GM18517 (cell line): ENCODE measurements around the gene TRIM67.
"Not testable (repeated sequence)": the region's sequence is repeated elsewhere in the genome, so short reads cannot be mapped to it uniquely, and the experiment has no call there.

ENCODE experiments used
- ATAC-seq: cut with Tn5 transposase; IDR thresholded peaks from one replicate; pipeline ENCODE4 v1.9.1; 2021; ENCODE audit warnings: mild to moderate bottlenecking, moderate library complexity; ENCODE audit not compliant: unreplicated experiment

Gene TRIM67

GRCh38 chr1:231157311-231157710 is 4.5 kb upstream of the TRIM67 start:
- ATAC-seq: no peak

GRCh38 chr1:231158141-231158540 is 3.7 kb upstream of the TRIM67 start:
- ATAC-seq: not testable (repeated sequence)

DNA sequence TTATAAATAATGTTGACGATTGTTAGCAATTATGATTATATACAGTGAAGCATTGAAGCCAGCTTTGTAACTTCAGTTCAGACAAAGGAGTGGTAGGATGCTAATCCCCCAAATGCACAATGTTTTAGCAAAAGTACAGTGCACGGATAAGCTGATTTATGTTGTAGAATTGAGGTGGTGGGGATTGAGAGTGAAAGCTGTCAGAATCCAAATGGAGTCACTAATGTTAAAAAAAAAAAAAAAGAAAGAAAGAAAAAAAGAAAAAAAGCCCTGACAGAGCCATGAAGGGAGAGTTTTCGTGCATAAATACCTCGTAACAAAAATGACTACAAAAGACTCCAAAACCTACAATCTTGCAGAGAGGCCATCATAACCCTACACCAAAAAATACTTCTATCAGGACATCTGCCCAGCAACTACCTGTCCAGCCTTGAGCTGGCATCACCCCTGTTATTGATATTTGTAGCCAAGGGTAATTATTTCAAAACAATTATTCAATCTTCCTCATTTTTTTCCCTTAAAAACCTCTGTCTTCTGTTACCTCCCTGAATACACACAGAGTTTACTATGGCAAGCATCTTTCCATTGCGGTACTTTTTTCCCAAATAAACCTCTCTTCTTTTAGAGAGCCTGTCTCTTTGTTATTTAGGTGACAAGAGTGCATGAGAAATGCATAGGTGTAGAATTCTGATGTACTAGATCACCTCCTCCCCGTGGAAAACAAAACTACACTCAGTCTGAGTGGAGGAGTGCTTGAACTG is 2.5 kb upstream of the TRIM67 start:
- no peak for ATAC-seq

- ATAC-seq: no peak
These were observed 1.7 kb upstream of the TRIM67 start for GRCh38 chr1:231159963-231160761.

DNA sequence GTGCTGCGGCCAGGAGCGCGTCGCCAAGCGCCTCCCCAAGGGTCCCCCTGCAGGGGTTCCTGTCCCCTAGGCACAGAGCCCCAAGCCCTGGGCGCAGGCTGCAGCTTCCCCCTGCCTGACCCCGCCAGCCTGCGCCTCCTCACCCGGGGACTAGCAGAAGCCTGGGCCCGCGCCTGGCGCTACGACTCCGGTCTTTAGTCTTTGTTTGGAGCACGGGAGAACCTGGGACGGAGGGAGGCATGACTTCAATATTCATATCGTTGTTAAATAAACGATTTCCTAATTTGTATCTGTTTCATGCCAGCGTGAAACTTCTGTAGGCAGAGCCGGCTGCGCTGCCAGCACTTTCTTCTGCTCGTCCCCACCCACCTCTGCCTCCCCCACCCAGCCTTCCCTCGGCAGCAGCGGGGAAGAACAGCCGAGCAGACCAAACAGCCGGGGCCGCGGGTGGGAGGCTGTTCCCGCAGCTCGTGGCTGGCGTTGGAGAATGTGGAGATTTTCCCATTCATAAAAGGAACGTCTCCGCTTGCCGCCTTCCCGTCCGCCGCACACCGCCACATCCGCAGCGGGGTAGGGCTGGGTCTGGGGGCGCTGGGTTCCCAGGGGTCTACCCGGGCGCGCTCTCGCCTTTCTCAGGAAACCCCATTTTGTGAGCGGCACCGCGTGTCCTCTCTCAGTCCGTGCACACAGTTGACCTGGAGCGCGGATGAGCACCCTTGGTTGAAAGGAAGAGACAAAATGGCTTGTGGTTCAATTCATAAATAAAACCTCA is 777 bp upstream of the TRIM67 start:
- no peak for ATAC-seq

DNA sequence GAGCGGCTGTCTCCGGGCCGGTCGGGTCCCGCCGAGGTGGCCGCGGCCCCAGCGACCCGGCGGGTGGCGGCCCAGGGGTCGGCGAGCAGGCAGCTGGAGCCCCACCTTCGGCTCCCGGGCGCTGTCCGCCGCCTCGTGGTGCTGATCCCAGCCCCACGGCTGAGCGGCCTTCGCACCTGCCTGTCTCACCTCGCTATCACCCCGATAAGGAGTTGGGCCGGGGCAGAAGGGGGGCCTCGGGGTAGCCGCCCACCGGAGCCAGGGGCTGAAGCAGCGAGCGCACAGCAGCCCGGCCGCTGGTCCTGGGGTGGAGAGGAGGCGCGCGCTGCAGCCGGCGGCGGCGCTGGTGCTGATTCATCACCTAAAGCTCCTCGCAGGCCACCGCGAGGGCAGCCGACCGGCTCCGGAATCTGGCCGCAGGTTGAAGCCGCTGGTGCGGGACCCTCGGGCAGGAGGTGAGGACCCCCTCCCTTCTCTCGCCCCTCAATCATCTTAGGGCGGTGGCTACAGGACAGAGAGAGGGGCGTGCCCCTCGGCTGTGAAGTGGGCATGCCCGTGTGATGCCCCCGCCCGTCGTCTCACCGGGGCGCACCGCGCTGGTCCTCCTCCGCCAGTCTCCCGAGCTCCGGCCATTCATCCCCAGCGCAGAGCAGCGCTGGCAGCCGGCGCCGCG is 575 bp downstream of the TRIM67 start:
- no peak for ATAC-seq

DNA sequence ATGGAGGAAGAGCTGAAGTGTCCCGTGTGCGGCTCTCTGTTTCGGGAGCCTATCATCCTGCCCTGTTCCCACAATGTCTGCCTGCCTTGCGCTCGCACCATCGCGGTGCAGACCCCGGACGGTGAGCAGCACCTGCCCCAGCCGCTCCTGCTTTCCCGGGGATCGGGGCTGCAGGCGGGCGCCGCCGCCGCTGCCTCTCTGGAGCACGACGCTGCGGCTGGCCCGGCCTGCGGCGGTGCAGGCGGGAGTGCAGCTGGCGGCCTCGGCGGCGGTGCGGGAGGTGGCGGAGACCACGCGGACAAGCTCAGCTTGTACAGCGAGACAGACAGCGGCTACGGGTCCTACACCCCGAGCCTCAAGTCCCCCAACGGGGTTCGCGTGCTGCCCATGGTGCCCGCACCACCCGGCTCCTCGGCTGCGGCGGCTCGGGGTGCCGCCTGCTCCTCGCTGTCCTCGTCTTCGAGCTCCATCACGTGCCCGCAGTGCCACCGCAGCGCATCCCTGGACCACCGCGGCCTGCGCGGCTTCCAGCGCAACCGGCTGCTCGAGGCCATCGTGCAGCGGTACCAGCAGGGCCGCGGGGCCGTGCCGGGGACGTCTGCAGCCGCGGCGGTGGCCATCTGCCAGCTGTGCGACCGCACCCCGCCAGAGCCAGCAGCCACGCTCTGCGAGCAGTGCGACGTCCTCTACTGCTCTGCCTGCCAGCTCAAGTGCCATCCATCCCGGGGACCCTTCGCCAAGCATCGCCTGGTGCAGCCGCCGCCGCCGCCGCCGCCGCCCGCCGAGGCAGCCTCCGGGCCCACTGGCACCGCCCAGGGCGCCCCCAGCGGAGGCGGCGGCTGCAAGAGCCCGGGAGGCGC is 1.3 kb downstream of the TRIM67 start:
- ATAC-seq: no peak

- no peak for ATAC-seq
These were observed 2.1 kb downstream of the TRIM67 start for GRCh38 chr1:231163830-231164427.

DNA sequence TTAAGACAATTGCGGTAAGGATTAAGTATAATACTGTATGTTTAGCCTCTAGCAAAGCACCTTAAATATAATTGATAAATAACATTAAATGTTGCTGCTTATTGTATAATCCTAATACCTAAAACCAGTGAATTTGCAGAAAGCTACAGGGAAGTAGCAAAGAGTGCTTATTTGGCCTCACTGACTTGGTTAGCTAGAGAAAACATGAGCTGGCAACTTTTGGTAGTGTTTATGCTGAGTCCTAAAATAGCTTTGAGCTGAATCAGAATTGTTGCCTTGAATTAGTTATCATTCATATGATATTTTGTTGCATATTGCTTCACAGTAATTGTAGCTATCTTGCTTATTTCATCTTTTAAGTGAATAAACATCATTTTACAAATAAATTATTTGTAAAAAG is 3.5 kb downstream of the TRIM67 start:
- no peak for ATAC-seq

DNA sequence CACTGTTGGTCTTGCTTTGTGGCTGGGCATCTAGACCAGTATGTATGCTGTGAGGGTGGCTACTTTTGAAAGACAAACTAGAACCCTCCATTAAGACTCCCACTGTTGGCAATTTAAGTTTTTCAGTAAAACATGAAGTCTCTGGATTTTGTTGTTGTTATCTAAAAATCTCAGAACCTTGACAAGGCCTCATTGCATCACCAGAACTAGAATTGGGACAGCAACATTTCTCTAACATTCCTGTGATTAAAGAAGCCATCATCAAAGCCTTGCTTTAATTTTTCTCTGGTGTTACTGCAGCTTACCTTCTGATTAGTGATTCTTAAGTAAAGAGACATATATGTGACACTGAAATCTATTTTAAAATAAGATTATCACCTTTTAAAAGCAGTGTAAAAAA is 4.5 kb downstream of the TRIM67 start:
- no peak for ATAC-seq

DNA sequence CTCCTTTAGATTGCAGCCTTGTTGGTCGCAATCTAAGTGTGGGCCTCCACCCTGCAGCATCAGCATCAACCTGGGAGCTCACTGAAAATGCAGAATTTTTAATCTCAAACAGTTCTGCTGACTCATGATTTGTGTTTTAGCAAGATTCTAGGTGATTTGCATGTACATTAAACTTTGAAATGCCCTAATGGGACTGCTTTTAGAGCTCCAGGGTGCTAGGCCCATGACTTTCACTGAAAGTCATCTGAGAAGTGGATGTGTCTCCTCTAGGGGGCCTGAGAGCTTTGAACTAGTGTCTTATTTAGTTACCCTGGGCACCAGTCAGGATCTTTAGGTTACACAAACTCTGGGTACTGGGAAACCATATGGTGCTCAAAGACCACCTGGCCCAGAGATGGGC is 9.0 kb downstream of the TRIM67 start:
- ATAC-seq: no peak

- ATAC-seq: no peak
These were observed 9.9 kb downstream of the TRIM67 start for GRCh38 chr1:231171623-231172197.

DNA sequence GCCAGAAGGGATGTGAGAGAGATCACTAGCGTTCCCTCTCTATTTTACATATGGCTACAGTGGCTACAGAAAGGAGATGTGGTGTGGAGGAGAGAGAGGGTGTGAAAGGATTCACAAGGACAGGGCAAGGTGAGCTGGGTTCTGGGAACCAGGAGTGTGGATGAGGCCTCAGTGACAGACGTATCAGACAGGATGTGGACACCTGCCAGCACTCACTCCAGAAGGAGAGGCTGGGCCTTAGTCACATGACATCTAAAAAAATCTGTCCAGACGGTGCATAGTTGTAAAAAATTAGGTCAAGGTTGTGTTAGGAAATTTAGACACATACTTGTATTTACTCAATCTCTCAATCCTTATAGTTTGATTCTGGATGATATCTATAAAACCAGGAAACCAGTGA is 10.6 kb downstream of the TRIM67 start:
- ATAC-seq: no peak

DNA sequence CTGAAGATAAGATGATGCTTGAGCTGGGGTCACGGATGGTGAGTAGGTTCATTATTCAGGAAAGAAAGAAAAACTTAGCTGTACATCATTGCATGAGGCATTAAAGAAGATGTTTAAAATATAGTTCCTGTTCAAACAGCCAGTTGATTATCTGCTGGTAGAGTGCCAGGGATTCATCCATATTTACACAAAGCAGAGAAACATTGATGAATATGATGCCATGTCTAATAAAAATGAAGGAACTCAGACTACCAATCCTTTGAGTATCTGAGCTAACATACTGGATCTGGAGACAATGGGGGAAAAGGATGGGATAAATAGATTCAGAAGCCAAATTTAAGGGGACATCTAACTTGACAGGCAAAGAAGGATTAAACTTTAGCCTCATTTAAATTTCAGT is 14.6 kb downstream of the TRIM67 start:
- no peak for ATAC-seq

DNA sequence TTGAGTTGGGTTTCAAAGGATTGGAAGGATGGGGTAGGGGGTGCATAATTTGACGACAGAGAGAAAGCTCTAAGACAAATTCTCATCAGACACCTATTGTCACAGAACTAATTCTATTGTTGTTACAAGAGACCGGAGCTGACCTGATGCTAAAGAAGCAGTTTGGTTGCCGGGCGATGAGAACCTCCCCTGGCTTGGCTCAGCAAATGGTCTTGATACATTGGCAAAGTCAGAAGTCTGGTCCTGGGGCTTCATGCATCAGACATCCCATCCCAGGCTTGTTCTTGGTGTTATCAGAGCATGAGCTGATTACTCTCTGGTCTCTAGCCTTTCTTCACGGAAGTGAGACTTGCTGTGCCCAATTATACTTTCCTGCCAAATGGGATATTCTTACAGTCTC is 15.4 kb downstream of the TRIM67 start:
- ATAC-seq: no peak

GRCh38 chr1:231177936-231178335 is 16.1 kb downstream of the TRIM67 start:
- no peak for ATAC-seq

DNA sequence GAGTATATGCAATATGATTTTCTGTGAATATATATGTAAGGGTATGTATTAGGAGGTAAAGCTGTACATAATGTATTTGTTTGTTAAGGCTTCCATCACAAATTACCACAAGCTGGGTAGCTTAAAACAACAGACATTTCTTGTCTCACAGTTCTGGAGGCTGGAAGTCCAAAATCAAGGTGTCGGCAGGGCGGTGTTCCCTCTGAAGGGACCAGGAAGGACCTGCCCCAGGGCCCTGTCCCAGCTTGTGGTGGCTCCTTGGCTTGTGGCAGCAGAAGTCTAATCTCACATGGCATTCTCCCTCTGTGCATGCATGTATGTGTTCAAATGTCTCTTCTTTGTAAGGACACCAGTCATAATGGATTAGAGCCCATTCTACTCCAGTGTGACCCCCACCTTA is 17.1 kb downstream of the TRIM67 start:
- ATAC-seq: no peak

GRCh38 chr1:231180034-231180433 is 18.2 kb downstream of the TRIM67 start:
- no peak for ATAC-seq

- no peak for ATAC-seq
These were observed 19.4 kb downstream of the TRIM67 start for GRCh38 chr1:231181271-231181670.
